GM08714 (cell line): ENCODE results near the gene CCDC9B.

Source experiments
- H3K4me3 ChIP-seq: fragments of 200-500 bp; sonication (Bioruptor generic); 2 replicates; pipeline ENCODE4 v1.5.1; 2014; ENCODE audit warnings: mild to moderate bottlenecking, low read length, inconsistent platforms
- ZNF274 ChIP-seq: IDR thresholded peaks from 2 replicates; pipeline ENCODE4 v1.6.1; 2012; ENCODE audit warnings: mild to moderate bottlenecking, low read depth, low read length

The CCDC9B gene

DNA sequence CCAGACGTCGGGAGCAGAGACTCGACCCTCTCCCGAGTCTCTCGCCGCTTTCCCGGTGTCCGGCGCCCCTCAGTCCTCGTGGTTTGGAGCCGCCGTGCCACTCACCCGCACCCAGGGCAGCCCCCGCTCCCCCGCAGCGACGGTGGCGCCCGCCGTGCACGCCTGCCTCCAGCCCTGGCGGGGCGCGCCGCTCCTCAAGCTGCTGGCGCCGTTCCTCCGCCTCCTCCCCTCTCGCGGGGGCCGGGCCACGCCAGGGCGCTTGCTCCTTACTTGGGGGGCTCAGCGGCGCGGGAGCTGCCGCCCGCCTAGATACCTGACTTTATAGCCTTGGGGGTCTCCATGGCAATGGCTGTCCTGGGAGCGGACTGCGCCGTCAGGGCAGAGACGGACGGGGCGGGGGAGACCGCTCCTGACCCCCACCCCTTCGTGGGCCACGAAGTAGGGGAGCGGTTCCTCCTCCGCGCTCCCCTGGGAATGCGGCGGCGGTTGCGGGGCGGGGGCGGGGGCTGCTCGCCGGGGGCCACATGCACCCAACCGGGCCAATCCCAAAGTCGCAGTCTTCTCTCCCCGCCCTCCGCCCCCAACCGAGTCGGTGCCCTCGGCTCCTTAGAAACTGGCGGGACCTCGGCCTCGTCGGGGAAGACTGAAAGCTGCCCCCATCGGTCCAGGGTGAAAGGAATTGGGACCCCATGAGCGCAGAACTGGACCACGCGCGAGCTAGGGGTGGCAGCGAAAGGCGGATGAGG lies 57.7 kb downstream of the CCDC9B start, which contains the start of gene ANKRD63:
TSS of gene ANKRD63 (minus strand) at position 196 of the 746 bp plus-strand sequence. CDS start 478 bp downstream, outside the sequence.
- peak within 1 kb of the TSS; percentile 52; the same call in 1 of the 2 replicates for H3K4me3 ChIP-seq
- no peak for TF ChIP-seq ZNF274

DNA sequence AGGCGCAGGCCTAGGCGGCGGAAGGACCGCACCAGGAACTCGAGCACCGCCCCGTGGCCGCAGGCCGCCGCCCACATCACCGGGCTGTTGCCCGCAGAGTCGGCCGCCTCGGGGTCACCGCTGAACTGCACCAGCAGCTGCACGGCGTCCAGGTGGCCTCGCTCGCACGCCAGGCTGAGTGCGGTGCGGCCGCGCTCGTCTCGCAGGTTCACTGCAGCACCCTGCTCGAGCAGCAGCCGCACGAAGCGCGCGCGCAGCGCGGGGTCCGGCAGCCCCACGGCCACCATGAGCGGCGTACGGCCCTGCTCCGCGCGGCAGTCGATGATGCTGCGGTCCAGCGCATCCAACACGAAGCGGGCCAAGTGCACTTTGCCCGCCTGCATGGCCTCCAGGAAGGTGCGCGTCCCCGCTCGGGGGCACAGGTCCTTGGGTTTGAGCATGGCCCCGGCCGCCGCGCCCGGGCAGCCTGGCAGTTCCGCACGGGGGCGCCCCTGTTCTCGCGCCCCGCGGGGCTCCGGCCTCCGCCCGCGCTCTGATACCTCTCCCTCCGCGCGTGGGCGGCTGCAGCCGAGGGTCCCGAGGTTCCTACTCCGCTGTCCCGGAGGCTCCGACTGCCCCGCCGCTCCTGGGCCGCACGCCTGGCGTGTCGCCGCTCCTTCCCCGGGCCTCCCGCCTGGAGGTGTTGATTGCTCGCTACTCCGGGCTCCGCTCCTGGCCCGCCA lies 58.4 kb downstream of the CCDC9B start:
- H3K4me3 ChIP-seq = peak overlapping the region; percentile 52; the same call in 1 of the 2 replicates
- TF ChIP-seq ZNF274 = no peak

DNA sequence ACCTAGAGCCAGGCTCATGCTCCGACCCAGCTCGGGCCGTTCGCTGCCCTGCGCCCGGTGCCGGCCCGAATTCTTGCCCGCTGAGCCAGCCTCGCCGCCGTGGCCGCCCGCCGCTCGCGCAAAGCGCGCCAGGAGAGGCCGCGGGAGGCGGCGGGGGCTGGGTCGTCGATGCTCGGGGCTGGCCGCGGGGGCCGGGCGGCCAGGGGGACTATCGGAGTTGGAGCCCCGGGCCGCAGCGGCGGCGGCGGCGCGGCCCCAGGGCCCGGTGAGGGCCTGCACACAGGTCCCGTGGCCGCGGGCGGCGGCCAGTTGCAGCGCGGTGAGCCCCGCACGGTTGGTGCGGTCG lies 59.0 kb downstream of the CCDC9B start:
- peak overlapping the region; percentile 52; the same call in 1 of the 2 replicates for H3K4me3 ChIP-seq
- TF ChIP-seq ZNF274 = no peak
